Spinal cord (tissue), 10 donors: ENCODE measurements around the gene LY6G6F. TPM values are rescaled to one million over a fixed set of nuclear protein-coding genes. Genes with fewer than 3 reads are reported as not detected.

Source experiments
- DNase-seq, 6 donors: peaks; one replicate each; pipeline versions ENCODE4 v3.0.0 to v3.0.0-alpha.2; 2013 to 2015; ENCODE audit warnings: low spot score in 6 of 6, low read depth in 4 of 6
- H3K27ac ChIP-seq: one replicate; pipeline ENCODE4 v1.5.1; 2013; ENCODE audit warnings: low read depth, low read length, control low read depth
- H3K27me3 ChIP-seq: one replicate; pipeline ENCODE4 v1.6.1; 2013; ENCODE audit warnings: low read length; ENCODE audit not compliant: control insufficient read depth, insufficient read depth
- H3K36me3 ChIP-seq: one replicate; pipeline ENCODE4 v1.6.1; 2013; ENCODE audit warnings: low read length; ENCODE audit not compliant: control insufficient read depth, insufficient read depth
- H3K4me1 ChIP-seq: one replicate; pipeline ENCODE4 v1.6.1; 2013; ENCODE audit warnings: low read length; ENCODE audit not compliant: control insufficient read depth, insufficient read depth
- H3K4me3 ChIP-seq: one replicate; pipeline ENCODE4 v1.5.1; 2013; ENCODE audit warnings: low read depth, low read length, control low read depth
- H3K9me3 ChIP-seq: one replicate; pipeline ENCODE4 v1.6.1; 2013; ENCODE audit warnings: low read length; ENCODE audit not compliant: control insufficient read depth, insufficient read depth
- WGBS: methylation state at CpG from one replicate; pipeline ENCODE4 v1.1.5; 2013; ENCODE audit warnings: missing lambda C conversion rate; ENCODE audit not compliant: insufficient coverage; 5-methylcytosine and 5-hydroxymethylcytosine counted together
- polyA plus RNA-seq, 2 donors: library from polyadenylated mRNA; unstranded; fragments of 120-200 nt; gene quantifications; one replicate each; pipeline ENCODE4 v1.2.1, GENCODE V29; 2013; ENCODE audit not compliant: insufficient read length in 2 of 2
- small RNA-seq: library from RNA; depleted of rRNA; stranded (forward); fragments of <200 nt; gene quantifications from one replicate; pipeline ENCODE3, GENCODE V24; 2014; ENCODE audit warnings: low replicate concordance
- total RNA-seq, 2 donors: library from RNA; depleted of rRNA in 1 of 2; stranded (reverse); fragments of 120-200 nt in 1 of 2; fragments of >200 nt in 1 of 2; gene quantifications; one replicate each; pipeline versions ENCODE4 v1.2.3 to v1.2.4, GENCODE V29; 2013 to 2014
- donor health status: healthy.

LY6G6F gene
- total and polyA plus RNA-seq, 4 donors = 0.27 to 0.30 TPM; not detected in 2

GRCh38 chr6:31752739-31753319 is 46.2 kb downstream of the LY6G6F start:
- WGBS = 84% methylated on average over 6 of the region's 8 CpGs
- DNase-seq = no peak

DNA sequence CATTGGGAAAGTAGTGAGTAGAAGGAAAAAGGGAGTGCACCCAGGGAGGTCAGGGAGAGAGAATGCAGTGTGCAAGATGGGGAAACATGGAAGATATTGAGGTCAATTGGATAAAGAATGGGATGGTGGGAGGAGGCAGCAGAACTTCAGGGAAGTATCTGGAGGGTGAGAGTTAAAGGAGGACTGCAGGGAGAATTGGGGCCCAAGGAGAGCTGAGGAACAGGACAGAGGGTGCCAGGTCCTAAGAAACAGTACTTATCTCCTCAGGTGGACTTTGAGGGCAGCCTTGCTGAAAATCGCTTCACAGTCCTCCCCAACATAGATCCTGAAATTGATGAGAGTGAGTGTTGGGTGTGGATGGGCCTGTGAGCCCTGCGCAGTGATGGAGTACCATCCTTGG is 51.6 kb downstream of the LY6G6F start:
- Histone ChIP-seq H3K27ac (no peak overlapping the region), H3K9me3 (no peaks in the 10 kb centered on the region), H3K27me3 (no peaks in the 10 kb centered on the region), H3K36me3 (peaks cover 23% of the 10 kb centered on the region), H3K4me1 (peaks cover 8% of the 10 kb centered on the region), H3K4me3 (no peak overlapping the region)
- no peak for DNase-seq
- 100% methylated on average over 1 of the region's 2 CpGs for WGBS

More at GRCh38 chr6:31752739-31753319, 46.2 kb downstream of the LY6G6F start:
- no peaks in the 10 kb centered on the region for H3K36me3 ChIP-seq
- H3K9me3 ChIP-seq = no peaks in the 10 kb centered on the region
- no peak overlapping the region for H3K4me3 ChIP-seq
- no peaks in the 10 kb centered on the region for H3K27me3 ChIP-seq
- no peak overlapping the region for H3K27ac ChIP-seq
- H3K4me1 ChIP-seq = no peaks in the 10 kb centered on the region

Small RNA genes within 50 kb of the gene (small RNA-seq; reads per million reads assigned to genes)
- gene LY6G6D (not detected), gene MIR4646 (not detected), gene RF00019 (not detected), gene RNU6-850P (not detected)

Other genes starting within 250 kb of the LY6G6F start
Only the 30 nearest of the 39 such genes appear.
- 10 to 100 TPM in 1 of 2 donors, 1 to 10 TPM in 1; 9.8 to 24.4 TPM for gene NFKBIL1, start 159.3 kb upstream of the LY6G6F start, total RNA-seq
- 10 to 100 TPM; 26.8 to 29.4 TPM for gene NFKBIL1, start 159.3 kb upstream of the LY6G6F start, polyA plus RNA-seq
- gene LTA, start 134.6 kb upstream of the LY6G6F start, total RNA-seq = under 1 TPM in 1 of 2 donors, not detected in 1; 0.11 TPM
- under 1 TPM; 0.22 to 0.27 TPM for gene LTA, start 134.6 kb upstream of the LY6G6F start, polyA plus RNA-seq
- gene TNF, start 131.3 kb upstream of the LY6G6F start, total RNA-seq = under 1 TPM in 1 of 2 donors, not detected in 1; 0.39 TPM
- under 1 TPM in 1 of 2 donors, not detected in 1; 0.40 TPM for gene TNF, start 131.3 kb upstream of the LY6G6F start, polyA plus RNA-seq
- gene LTB, start 124.4 kb upstream of the LY6G6F start, total RNA-seq = 1 to 10 TPM in 1 of 2 donors, under 1 TPM in 1; 0.55 to 1.9 TPM
- gene LTB, start 124.4 kb upstream of the LY6G6F start, polyA plus RNA-seq = under 1 TPM; 0.35 to 0.50 TPM
- 10 to 100 TPM; 10.8 to 15.2 TPM for gene LST1, start 120.6 kb upstream of the LY6G6F start, total RNA-seq
- gene LST1, start 120.6 kb upstream of the LY6G6F start, polyA plus RNA-seq = 10 to 100 TPM in 1 of 2 donors, 1 to 10 TPM in 1; 9.0 to 12.6 TPM
- not detected for gene NCR3, start 113.9 kb upstream of the LY6G6F start, total RNA-seq
- not detected for gene NCR3, start 113.9 kb upstream of the LY6G6F start, polyA plus RNA-seq
- 10 to 100 TPM; 35.5 to 55.0 TPM for gene AIF1, start 91.6 kb upstream of the LY6G6F start, total RNA-seq
- gene AIF1, start 91.6 kb upstream of the LY6G6F start, polyA plus RNA-seq = 10 to 100 TPM; 27.8 to 42.5 TPM
- gene PRRC2A, start 86.2 kb upstream of the LY6G6F start, total RNA-seq = 10 to 100 TPM; 48.7 to 79.6 TPM
- 100 to 1,000 TPM; 241 to 250 TPM for gene PRRC2A, start 86.2 kb upstream of the LY6G6F start, polyA plus RNA-seq
- gene BAG6, start 54.2 kb upstream of the LY6G6F start, total RNA-seq = 100 to 1,000 TPM in 1 of 2 donors, 10 to 100 TPM in 1; 88.9 to 184 TPM
- 100 to 1,000 TPM; 249 to 255 TPM for gene BAG6, start 54.2 kb upstream of the LY6G6F start, polyA plus RNA-seq
- 1 to 10 TPM in 1 of 2 donors, under 1 TPM in 1; 0.40 to 5.7 TPM for gene APOM, start 51.0 kb upstream of the LY6G6F start, total RNA-seq
- gene APOM, start 51.0 kb upstream of the LY6G6F start, polyA plus RNA-seq = 1 to 10 TPM; 6.7 to 9.5 TPM
- gene C6orf47, start 46.1 kb upstream of the LY6G6F start, total RNA-seq = 10 to 100 TPM; 12.4 to 23.1 TPM
- gene C6orf47, start 46.1 kb upstream of the LY6G6F start, polyA plus RNA-seq = 10 to 100 TPM; 16.8 to 17.8 TPM
- 10 to 100 TPM in 1 of 2 donors, 1 to 10 TPM in 1; 9.1 to 15.3 TPM for gene GPANK1, start 41.9 kb upstream of the LY6G6F start, total RNA-seq
- 10 to 100 TPM; 16.9 to 19.9 TPM for gene GPANK1, start 41.9 kb upstream of the LY6G6F start, polyA plus RNA-seq
- 100 to 1,000 TPM in 1 of 2 donors, 10 to 100 TPM in 1; 54.3 to 183 TPM for gene CSNK2B, start 40.8 kb upstream of the LY6G6F start, total RNA-seq
- gene CSNK2B, start 40.8 kb upstream of the LY6G6F start, polyA plus RNA-seq = 100 to 1,000 TPM; 213 to 215 TPM
- gene LY6G5B, start 36.9 kb upstream of the LY6G6F start, total RNA-seq = 1 to 10 TPM; 2.1 to 8.6 TPM
- 10 to 100 TPM; 17.6 to 35.6 TPM for gene LY6G5B, start 36.9 kb upstream of the LY6G6F start, polyA plus RNA-seq
- 1 to 10 TPM in 1 of 2 donors, under 1 TPM in 1; 0.40 to 3.3 TPM for gene LY6G5C, start 25.8 kb upstream of the LY6G6F start, total RNA-seq
- 10 to 100 TPM in 1 of 2 donors, 1 to 10 TPM in 1; 8.5 to 13.1 TPM for gene LY6G5C, start 25.8 kb upstream of the LY6G6F start, polyA plus RNA-seq
- gene ABHD16A, start 3.5 kb upstream of the LY6G6F start, total RNA-seq = 10 to 100 TPM; 51.8 to 83.6 TPM
- gene ABHD16A, start 3.5 kb upstream of the LY6G6F start, polyA plus RNA-seq = 10 to 100 TPM; 72.0 to 85.8 TPM
- 1 to 10 TPM; 1.1 to 6.6 TPM for gene LY6G6D, start 8.5 kb downstream of the LY6G6F start, total RNA-seq
- 1 to 10 TPM in 1 of 2 donors, under 1 TPM in 1; 0.51 to 2.3 TPM for gene LY6G6D, start 8.5 kb downstream of the LY6G6F start, polyA plus RNA-seq
- gene LY6G6C, start 14.9 kb downstream of the LY6G6F start, total RNA-seq = under 1 TPM in 1 of 2 donors, not detected in 1; 0.17 TPM
- 1 to 10 TPM in 1 of 2 donors, under 1 TPM in 1; 0.71 to 1.2 TPM for gene LY6G6C, start 14.9 kb downstream of the LY6G6F start, polyA plus RNA-seq
- under 1 TPM in 1 of 2 donors, not detected in 1; 0.17 TPM for gene MPIG6B, start 16.5 kb downstream of the LY6G6F start, total RNA-seq
- 1 to 10 TPM in 1 of 2 donors, under 1 TPM in 1; 0.81 to 1.3 TPM for gene MPIG6B, start 16.5 kb downstream of the LY6G6F start, polyA plus RNA-seq
- 100 to 1,000 TPM in 1 of 2 donors, 10 to 100 TPM in 1; 62.9 to 207 TPM for gene DDAH2, start 22.4 kb downstream of the LY6G6F start, total RNA-seq
- 100 to 1,000 TPM; 159 to 178 TPM for gene DDAH2, start 22.4 kb downstream of the LY6G6F start, polyA plus RNA-seq
- gene CLIC1, start 29.7 kb downstream of the LY6G6F start, total RNA-seq = 100 to 1,000 TPM in 1 of 2 donors, 10 to 100 TPM in 1; 96.3 to 322 TPM
- gene CLIC1, start 29.7 kb downstream of the LY6G6F start, polyA plus RNA-seq = 10 to 100 TPM; 73.5 to 87.1 TPM
- gene MSH5, start 33.1 kb downstream of the LY6G6F start, total RNA-seq = 10 to 100 TPM in 1 of 2 donors, 1 to 10 TPM in 1; 6.2 to 20.2 TPM
- 10 to 100 TPM; 18.9 to 38.8 TPM for gene MSH5, start 33.1 kb downstream of the LY6G6F start, polyA plus RNA-seq
- 1 to 10 TPM; 3.4 to 9.5 TPM for gene SAPCD1, start 55.8 kb downstream of the LY6G6F start, total RNA-seq
- gene SAPCD1, start 55.8 kb downstream of the LY6G6F start, polyA plus RNA-seq = 10 to 100 TPM; 10.5 to 11.1 TPM
- 1 to 10 TPM; 1.8 to 2.9 TPM for gene VWA7, start 70.5 kb downstream of the LY6G6F start, total RNA-seq
- 1 to 10 TPM; 4.0 to 4.3 TPM for gene VWA7, start 70.5 kb downstream of the LY6G6F start, polyA plus RNA-seq
- 10 to 100 TPM; 25.3 to 35.5 TPM for gene VARS1, start 88.9 kb downstream of the LY6G6F start, total RNA-seq
- gene VARS1, start 88.9 kb downstream of the LY6G6F start, polyA plus RNA-seq = 10 to 100 TPM; 66.1 to 70.6 TPM
- gene LSM2, start 100.1 kb downstream of the LY6G6F start, total RNA-seq = 10 to 100 TPM; 18.0 to 45.7 TPM
- 10 to 100 TPM; 54.4 to 63.3 TPM for gene LSM2, start 100.1 kb downstream of the LY6G6F start, polyA plus RNA-seq
- 1 to 10 TPM; 3.3 to 4.8 TPM for gene HSPA1L, start 108.4 kb downstream of the LY6G6F start, total RNA-seq
- 1 to 10 TPM; 5.1 to 6.1 TPM for gene HSPA1L, start 108.4 kb downstream of the LY6G6F start, polyA plus RNA-seq
- 100 to 1,000 TPM; 221 to 541 TPM for gene HSPA1A, start 108.7 kb downstream of the LY6G6F start, total RNA-seq
- gene HSPA1A, start 108.7 kb downstream of the LY6G6F start, polyA plus RNA-seq = 100 to 1,000 TPM; 117 to 175 TPM
- gene HSPA1B, start 120.9 kb downstream of the LY6G6F start, total RNA-seq = 100 to 1,000 TPM; 285 to 696 TPM
- 100 to 1,000 TPM; 113 to 166 TPM for gene HSPA1B, start 120.9 kb downstream of the LY6G6F start, polyA plus RNA-seq
- gene NEU1, start 156.0 kb downstream of the LY6G6F start, total RNA-seq = 10 to 100 TPM; 21.9 to 47.5 TPM
- gene NEU1, start 156.0 kb downstream of the LY6G6F start, polyA plus RNA-seq = 10 to 100 TPM; 23.6 to 25.5 TPM